NCI-H748 (cell line): ENCODE data around the gene PLEKHG3.
A peak's percentile ranks its signal among the peaks of the same experiment; 100 is the strongest.

Source experiments
- DNase-seq: peaks from one replicate; lab custom pipeline; 2025; ENCODE audit not compliant: unreplicated experiment; lab: John Stamatoyannopoulos, UW

The PLEKHG3 gene

GRCh38 chr14:64706119-64706592 is 1.9 kb downstream of the PLEKHG3 start:
- no peak for DNase-seq

DNA sequence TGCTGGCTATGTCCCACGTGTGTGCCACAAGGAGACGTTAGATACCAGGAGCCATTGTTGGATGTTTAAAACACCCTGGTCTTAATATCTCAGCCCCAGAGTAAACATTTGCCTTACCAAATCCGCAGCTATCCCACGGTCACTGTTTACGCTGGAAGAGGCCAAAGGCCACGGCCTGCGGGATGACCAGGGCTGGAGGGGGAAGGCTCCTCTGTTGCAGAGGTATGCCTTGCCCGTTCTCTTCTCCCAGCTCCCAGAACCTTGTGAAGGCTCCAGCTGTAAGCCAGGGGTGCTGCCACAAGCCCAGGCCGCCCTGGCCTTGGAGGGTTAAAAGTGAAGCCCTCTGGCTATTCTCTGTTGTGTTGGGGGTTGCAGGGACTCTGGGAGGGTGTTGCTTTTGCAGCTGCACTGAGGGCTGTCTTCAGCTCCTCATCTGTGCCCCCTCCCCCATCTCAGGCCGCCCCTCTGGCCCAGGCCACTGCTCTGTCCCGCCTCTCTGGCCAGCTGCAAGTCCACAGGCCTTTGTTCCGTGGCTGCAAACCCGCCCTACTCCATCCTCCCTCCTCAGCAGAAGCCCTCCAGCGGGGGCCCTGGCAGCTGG is 2.5 kb downstream of the PLEKHG3 start:
- DNase-seq, result no peak

DNA sequence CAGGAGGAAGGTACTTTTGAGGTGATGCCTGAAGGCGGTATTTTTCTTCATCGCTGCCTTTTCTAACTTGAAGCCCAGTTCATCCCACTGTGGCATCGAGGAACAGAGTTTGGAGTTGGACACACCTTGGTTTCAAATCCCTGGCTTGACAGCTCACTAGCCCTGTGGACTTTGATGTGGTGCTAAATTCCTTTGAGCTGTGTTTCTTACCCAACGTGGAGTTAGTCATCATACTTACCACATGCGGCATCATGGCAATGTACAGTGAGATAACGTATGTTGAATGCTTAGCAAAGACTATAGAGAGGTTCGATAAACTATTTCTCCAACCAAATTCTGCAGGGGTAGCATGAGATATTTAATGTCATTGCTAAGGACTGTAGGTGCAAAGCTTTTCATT is 3.4 kb downstream of the PLEKHG3 start:
- DNase-seq, result no peak

GRCh38 chr14:64708148-64709004 is 4.2 kb downstream of the PLEKHG3 start:
- DNase-seq, result no peak

- no peak for DNase-seq
Measured at GRCh38 chr14:64709126-64709525, 4.9 kb downstream of the PLEKHG3 start.

GRCh38 chr14:64711039-64711438 is 6.8 kb downstream of the PLEKHG3 start:
- DNase-seq, result no peak

GRCh38 chr14:64713677-64714076 is 9.5 kb downstream of the PLEKHG3 start:
- DNase-seq, result no peak

GRCh38 chr14:64714432-64715025 is 10.3 kb downstream of the PLEKHG3 start:
- no peak for DNase-seq

- no peak for DNase-seq
Measured at GRCh38 chr14:64715146-64715627, 11.0 kb downstream of the PLEKHG3 start.

- peak; percentile 15 for DNase-seq
Measured at GRCh38 chr14:64715628-64716412, 11.6 kb downstream of the PLEKHG3 start.

- no peak for DNase-seq
Measured at GRCh38 chr14:64717870-64718269, 13.6 kb downstream of the PLEKHG3 start.

DNA sequence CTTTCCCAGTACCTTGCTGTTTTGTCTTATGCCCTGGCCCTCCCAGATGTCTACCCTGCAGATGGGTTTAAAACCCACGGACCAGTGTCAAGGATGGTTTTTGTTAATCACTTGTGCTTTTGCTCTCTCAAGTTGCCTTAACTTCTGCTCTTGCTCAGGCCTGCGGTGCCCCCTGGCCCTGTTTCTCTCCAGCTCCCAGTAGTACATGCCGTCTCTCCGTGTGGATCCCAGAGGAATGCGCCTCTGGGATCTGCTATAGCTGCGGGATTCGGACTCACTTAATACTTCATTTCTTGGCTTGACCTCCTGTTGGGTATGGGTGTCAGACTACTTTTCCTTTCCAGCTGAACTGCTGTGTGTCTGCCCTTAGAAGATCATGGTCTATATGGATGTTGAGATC is 14.5 kb downstream of the PLEKHG3 start:
- no peak for DNase-seq

DNA sequence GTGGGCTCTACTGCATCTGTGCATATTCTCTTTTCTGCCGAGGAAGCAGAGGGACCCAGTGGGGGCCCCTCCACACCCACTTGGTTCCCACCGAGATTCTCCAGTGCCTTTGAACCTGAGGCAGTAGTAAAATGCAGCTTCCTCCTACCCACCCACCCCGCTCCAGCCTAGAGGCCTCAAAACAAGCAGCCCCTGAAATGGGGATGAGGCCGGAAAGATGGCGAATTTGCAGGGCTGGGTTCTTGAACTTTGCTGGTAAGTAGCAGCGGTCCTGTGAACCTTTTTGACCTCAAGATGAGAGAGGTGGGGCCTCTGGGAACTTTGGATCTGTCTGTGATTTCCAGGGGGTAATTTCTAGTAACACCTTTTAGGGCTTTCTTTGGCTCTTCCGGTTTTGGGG is 15.4 kb downstream of the PLEKHG3 start:
- DNase-seq, result no peak

- peak; percentile 5 for DNase-seq
Measured at GRCh38 chr14:64720131-64720576, 15.9 kb downstream of the PLEKHG3 start.

DNA sequence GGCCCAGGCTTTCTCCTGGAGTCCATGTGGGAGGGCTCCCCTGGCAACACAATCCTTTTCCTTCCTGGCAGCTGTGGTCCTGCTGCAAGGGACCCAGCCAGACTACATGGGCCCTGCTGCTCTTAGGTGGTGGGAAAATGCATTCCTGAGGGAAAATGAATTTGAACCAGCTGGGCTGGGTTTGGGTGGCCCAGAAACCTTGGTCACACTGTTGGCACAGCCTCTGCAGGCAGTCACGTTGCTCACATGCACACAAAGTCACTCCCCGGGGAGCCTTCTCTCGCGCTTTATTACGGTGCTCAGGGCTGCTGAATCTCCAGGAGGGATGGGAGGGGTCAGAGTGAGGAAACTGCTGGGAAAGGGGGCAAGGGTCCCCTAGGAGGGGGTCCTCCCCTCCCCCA is 17.2 kb downstream of the PLEKHG3 start:
- DNase-seq, result no peak

DNA sequence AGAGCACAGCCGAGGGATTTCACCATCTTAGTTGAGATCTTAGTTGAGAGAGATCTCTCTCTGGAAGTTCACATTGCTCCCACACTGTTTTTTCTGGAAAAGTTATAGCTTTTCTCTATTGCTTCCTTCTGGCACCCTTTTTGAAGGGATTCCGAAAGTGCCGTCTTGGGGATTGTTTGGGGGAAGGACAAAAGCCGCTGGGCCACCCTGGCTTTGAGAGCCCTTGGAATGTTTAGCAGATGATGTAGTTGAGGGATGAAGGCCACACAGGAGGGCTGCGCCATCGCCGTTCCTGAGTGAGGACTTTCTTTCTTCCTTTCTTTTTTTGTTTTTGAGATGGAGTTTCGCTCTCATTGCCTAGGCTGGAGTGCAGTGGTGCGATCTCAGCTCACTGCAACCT is 17.7 kb downstream of the PLEKHG3 start:
- no peak for DNase-seq

GRCh38 chr14:64722842-64723447 is 18.7 kb downstream of the PLEKHG3 start:
- DNase-seq, result no peak

DNA sequence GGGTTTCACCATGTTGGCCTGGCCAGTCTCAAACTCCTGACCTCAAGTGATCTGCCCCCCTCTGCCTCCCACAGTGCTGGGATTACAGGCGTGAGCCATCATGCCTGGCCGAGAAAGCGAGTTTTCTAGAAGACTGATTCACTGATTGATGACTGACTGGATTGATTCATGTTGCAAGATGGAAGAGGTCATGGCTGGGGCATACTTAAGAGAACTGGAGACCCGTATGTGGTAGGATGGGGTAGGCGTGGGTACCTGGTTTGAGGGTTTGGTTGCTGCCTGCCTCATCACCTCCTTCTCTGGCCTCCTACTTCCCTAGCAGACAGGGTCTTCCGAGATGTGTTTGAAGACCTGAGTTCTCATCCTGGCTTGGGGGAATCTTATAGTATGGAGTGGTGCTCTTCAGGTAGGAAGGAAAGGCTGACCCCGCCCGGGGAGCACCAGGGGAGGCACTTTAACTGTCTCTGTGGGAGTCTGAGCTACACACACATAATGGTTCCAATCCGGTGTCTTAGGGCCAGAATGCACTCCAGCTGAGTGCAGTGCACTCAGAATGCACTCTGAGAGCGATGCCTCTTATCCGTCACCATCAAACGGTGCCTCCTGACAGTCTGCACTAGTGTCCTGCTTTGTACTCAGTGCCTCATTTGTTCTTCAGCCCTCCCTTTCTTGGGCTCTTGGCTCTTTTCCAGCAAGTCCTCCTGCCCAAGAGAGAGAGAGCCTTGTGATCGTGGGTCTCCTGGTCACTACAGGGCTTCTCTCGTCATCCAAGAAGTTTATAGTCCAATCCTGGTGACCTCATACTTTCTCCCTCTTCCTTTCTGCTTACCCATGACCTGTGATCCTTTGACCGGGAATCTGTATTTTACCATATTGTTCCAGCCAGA is 19.7 kb downstream of the PLEKHG3 start:
- DNase-seq, result no peak

DNA sequence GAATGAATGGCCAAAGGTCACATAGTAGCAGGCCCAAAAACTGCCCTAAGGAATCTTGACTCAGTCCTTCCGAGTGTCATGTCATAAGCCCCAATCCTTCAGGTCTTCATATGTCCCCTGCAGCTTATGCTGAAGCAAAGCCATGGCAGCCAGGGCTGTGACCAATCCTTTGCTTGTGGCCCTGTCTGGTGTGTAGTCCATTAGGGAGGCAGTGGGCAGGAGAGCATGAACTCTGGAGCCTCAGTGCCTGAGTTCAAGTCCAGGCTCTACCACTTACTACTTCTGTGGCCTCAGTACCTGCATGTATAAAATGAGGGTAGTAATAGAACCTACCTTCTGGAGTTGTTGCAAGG is 20.3 kb downstream of the PLEKHG3 start:
- DNase-seq, result no peak
